Ishikawa (cell line): Measurements from ENCODE around the gene THBS2.

Experiments used
- CEBPB ChIP-seq: IDR thresholded peaks from 2 replicates; pipeline ENCODE4 v1.6.1; 2012
- CREB1 ChIP-seq: IDR thresholded peaks from 2 replicates; pipeline ENCODE4 v1.6.1; 2012; ENCODE audit warnings: low read depth
- EGR1 ChIP-seq: IDR thresholded peaks from 2 replicates; pipeline ENCODE4 v1.6.1; 2012
- EP300 ChIP-seq: IDR thresholded peaks from 2 replicates; pipeline ENCODE4 v1.6.1; 2012; ENCODE audit warnings: borderline replicate concordance
- FOXM1 ChIP-seq: IDR thresholded peaks from 2 replicates; pipeline ENCODE4 v1.6.1; 2012; ENCODE audit warnings: low read depth, borderline replicate concordance
- NFIC ChIP-seq: IDR thresholded peaks from 2 replicates; pipeline ENCODE4 v1.6.1; 2012
- RAD21 ChIP-seq: IDR thresholded peaks from 2 replicates; pipeline ENCODE4 v1.6.1; 2012; ENCODE audit warnings: low read depth
- TAF1 ChIP-seq: IDR thresholded peaks from 2 replicates; pipeline ENCODE4 v1.6.1; 2012; ENCODE audit warnings: low read depth, mild to moderate bottlenecking
- TCF12 ChIP-seq: IDR thresholded peaks from 2 replicates; pipeline ENCODE4 v1.6.1; 2012; ENCODE audit warnings: low read depth
- TEAD4 ChIP-seq: IDR thresholded peaks from 2 replicates; pipeline ENCODE4 v1.6.1; 2012
- USF1 ChIP-seq: IDR thresholded peaks from 2 replicates; pipeline ENCODE4 v1.6.1; 2012
- YY1 ChIP-seq: IDR thresholded peaks from 2 replicates; pipeline ENCODE4 v1.6.1; 2012; ENCODE audit warnings: low read depth
- ZBTB7A ChIP-seq: IDR thresholded peaks from 2 replicates; pipeline ENCODE4 v1.6.1; 2012; ENCODE audit warnings: low read depth
- TF ChIP-seq, protein P1 (sequence below): IDR thresholded peaks from 2 replicates; pipeline ENCODE4 v1.6.1; 2012
- TF ChIP-seq, protein P2 (sequence below): IDR thresholded peaks from 2 replicates; pipeline ENCODE4 v1.6.1; 2012; ENCODE audit warnings: low read depth, mild to moderate bottlenecking

THBS2 gene

DNA sequence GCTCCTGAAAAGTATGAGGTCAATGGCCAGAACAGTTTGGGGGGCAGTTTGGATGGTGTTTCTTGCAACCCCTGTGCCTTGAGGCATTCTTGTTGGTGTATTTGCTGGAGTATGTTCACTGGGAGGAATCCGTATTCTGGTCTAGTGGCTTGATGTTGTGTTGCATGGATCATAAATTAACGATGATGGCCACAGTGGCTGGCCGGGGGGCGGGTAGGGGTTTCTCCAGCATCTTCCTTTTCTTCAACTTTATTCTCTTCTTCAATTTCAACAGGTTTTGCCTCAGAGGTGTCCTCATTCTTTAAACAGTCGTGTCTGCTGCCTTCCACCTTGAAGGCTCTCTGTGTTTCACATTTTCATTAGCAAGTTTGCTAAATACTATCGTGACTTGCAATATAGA, 43.0 kb upstream of the THBS2 start:
- TF ChIP-seq RAD21, result no peak
- TF ChIP-seq ZBTB7A, result no peak
- TF ChIP-seq, protein P1, sequence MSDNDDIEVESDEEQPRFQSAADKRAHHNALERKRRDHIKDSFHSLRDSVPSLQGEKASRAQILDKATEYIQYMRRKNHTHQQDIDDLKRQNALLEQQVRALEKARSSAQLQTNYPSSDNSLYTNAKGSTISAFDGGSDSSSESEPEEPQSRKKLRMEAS, result no peak
- no peak for TF ChIP-seq TAF1
- TF ChIP-seq, protein P2, sequence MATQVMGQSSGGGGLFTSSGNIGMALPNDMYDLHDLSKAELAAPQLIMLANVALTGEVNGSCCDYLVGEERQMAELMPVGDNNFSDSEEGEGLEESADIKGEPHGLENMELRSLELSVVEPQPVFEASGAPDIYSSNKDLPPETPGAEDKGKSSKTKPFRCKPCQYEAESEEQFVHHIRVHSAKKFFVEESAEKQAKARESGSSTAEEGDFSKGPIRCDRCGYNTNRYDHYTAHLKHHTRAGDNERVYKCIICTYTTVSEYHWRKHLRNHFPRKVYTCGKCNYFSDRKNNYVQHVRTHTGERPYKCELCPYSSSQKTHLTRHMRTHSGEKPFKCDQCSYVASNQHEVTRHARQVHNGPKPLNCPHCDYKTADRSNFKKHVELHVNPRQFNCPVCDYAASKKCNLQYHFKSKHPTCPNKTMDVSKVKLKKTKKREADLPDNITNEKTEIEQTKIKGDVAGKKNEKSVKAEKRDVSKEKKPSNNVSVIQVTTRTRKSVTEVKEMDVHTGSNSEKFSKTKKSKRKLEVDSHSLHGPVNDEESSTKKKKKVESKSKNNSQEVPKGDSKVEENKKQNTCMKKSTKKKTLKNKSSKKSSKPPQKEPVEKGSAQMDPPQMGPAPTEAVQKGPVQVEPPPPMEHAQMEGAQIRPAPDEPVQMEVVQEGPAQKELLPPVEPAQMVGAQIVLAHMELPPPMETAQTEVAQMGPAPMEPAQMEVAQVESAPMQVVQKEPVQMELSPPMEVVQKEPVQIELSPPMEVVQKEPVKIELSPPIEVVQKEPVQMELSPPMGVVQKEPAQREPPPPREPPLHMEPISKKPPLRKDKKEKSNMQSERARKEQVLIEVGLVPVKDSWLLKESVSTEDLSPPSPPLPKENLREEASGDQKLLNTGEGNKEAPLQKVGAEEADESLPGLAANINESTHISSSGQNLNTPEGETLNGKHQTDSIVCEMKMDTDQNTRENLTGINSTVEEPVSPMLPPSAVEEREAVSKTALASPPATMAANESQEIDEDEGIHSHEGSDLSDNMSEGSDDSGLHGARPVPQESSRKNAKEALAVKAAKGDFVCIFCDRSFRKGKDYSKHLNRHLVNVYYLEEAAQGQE, result no peak
- no peak for TF ChIP-seq CREB1
- TF ChIP-seq EGR1, result no peak
- TF ChIP-seq NFIC, result no peak
- TF ChIP-seq TCF12, result no peak

- no peak for TF ChIP-seq TAF1
- no peak for TF ChIP-seq TCF12
- TF ChIP-seq, protein P2, result no peak
- no peak for TF ChIP-seq YY1
- TF ChIP-seq CREB1, result no peak
- TF ChIP-seq RAD21, result no peak
- no peak for TF ChIP-seq USF1
- no peak for TF ChIP-seq FOXM1
- no peak for TF ChIP-seq ZBTB7A
- TF ChIP-seq EP300, result no peak
- TF ChIP-seq CEBPB, result no peak
- no peak for TF ChIP-seq EGR1
- no peak for TF ChIP-seq NFIC
- TF ChIP-seq TEAD4, result no peak
- TF ChIP-seq, protein P1, result no peak
Measured at GRCh38 chr6:169296170-169296569, 42.5 kb upstream of the THBS2 start.

DNA sequence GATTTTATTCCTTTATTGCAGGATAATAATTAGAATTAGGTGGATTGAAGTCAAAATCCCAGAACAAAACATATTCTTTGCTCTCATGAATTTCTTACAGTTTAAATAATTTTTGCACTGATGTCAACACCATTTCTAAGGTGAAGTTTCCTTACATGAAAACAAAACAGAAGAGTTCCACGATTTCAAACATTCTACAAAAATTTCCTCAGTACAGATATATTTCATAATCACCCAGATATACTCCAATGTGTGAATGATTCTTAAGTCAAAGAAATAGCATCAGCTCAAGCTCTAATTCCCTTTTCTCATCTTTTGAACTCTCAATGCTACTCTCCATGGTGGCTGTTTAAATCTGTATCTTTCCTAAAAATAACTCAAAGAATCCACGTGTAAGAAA, 39.5 kb upstream of the THBS2 start:
- TF ChIP-seq FOXM1 (no peak), ZBTB7A (no peak), RAD21 (no peak), YY1 (no peak), CREB1 (no peak), TAF1 (no peak), TCF12 (no peak), CEBPB (no peak), EP300 (no peak), TEAD4 (no peak), NFIC (no peak), USF1 (no peak), EGR1 (no peak)
- TF ChIP-seq, protein P2, result no peak
- TF ChIP-seq, protein P1, result no peak

DNA sequence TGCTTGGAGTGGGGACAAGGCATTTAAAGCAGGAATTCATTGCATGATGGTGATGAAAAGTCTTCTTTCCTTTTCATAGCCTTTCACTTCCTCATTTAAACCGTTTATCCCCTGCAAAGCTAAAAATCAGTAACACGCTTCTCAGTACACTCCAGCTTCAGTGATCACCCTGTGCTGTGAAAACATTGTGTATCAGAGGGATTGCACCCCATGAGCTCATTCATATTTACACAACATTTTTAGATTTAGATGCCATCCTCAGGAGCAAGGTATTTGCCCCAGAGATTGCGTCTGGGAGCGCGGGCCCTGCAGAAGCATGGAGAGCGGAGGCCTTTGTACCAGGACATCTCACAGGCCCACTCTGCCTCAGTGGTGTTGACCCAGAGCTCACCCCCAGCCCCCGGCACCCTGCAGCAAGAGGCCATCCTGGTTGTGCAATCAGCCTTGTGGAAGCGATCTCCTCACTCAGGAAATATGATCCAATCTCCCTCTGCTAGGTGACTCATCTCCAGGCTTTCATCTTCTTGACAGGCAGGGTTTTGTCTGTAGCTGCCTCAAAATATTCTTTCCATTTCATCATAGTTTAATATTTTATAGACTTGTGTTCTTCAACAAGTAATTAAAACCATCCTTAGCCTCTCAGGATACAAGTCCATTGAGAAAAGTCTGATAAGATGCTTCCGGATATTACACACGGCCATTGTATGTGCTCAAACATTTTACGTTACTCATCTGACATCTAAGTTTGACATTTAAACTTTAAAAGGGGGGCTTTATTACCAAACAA, 38.9 kb upstream of the THBS2 start:
- TF ChIP-seq EP300 (no peak), TEAD4 (no peak), ZBTB7A (no peak), USF1 (no peak), TCF12 (no peak), NFIC (no peak), FOXM1 (no peak), TAF1 (no peak)
